Measurements from ENCODE around the gene PAF1. TPM values are rescaled to one million over a fixed set of nuclear protein-coding genes. Genes with fewer than 3 reads are reported as not detected.

Gene PAF1
- 10 to 100 TPM; 31.9 to 41.6 TPM for total RNA-seq

GRCh38 chr19:39390751-39391437 is at the start of gene PAF1, which contains the start of gene MED29:
TSS of gene PAF1 (minus strand) at chr19:39391106. CDS start at chr19:39390864, 242 bp downstream.
TSS of gene MED29 (plus strand) at chr19:39391378. CDS start at chr19:39391423, 45 bp downstream.
- H3K4me3 ChIP-seq: peak within 1 kb of the TSS; percentile 83
- TF ChIP-seq CTCF (IDR thresholded peaks at IDR 0.05): no peak
- H3K4me1 ChIP-seq: peaks cover 9% of the 10 kb centered on the region
- peaks cover 4% of the 10 kb centered on the region for H3K36me3 ChIP-seq
- intact Hi-C loops (cut with DNase I): no loop called here
- H3K9ac ChIP-seq (ENCODE audit: low read depth in 2 of 2, low read length in 2 of 2): peak within 1 kb of the TSS; percentile 96 to 99
- peak within 1 kb of the TSS; percentile 81 for H3K27ac ChIP-seq
- peak; percentile 99 for DNase-seq
- H3K9me3 ChIP-seq: no peaks in the 10 kb centered on the region
- no peaks in the 10 kb centered on the region for H3K27me3 ChIP-seq

GRCh38 chr19:39438270-39438934 is 47.5 kb upstream of the PAF1 start:
- Histone ChIP-seq H3K4me1 (peaks cover 3% of the 10 kb centered on the region), H3K9me3 (no peaks in the 10 kb centered on the region), H3K36me3 (peaks cover 10% of the 10 kb centered on the region), H3K27ac (no peak overlapping the region), H3K4me3 (no peak overlapping the region), H3K27me3 (no peaks in the 10 kb centered on the region), H3K9ac (ENCODE audit: low read depth in 2 of 2, low read length in 2 of 2) (no peak overlapping the region)
- TF ChIP-seq CTCF (IDR thresholded peaks at IDR 0.05): no peak
- intact Hi-C loops (cut with DNase I): no loop called here
- no peak for DNase-seq

- Histone ChIP-seq H3K9ac (ENCODE audit: low read depth in 2 of 2, low read length in 2 of 2) (peak overlapping the region; percentile 13 to 88), H3K4me1 (peaks cover 3% of the 10 kb centered on the region), H3K27me3 (no peaks in the 10 kb centered on the region), H3K27ac (peak overlapping the region; percentile 76), H3K9me3 (no peaks in the 10 kb centered on the region), H3K4me3 (peak overlapping the region; percentile 93), H3K36me3 (peaks cover 27% of the 10 kb centered on the region)
- TF ChIP-seq CTCF (IDR thresholded peaks at IDR 0.05): no peak
- no peak for DNase-seq
- intact Hi-C loops (cut with DNase I): no loop called here
Observed at GRCh38 chr19:39436350-39436716, 45.4 kb upstream of the PAF1 start.

DNA sequence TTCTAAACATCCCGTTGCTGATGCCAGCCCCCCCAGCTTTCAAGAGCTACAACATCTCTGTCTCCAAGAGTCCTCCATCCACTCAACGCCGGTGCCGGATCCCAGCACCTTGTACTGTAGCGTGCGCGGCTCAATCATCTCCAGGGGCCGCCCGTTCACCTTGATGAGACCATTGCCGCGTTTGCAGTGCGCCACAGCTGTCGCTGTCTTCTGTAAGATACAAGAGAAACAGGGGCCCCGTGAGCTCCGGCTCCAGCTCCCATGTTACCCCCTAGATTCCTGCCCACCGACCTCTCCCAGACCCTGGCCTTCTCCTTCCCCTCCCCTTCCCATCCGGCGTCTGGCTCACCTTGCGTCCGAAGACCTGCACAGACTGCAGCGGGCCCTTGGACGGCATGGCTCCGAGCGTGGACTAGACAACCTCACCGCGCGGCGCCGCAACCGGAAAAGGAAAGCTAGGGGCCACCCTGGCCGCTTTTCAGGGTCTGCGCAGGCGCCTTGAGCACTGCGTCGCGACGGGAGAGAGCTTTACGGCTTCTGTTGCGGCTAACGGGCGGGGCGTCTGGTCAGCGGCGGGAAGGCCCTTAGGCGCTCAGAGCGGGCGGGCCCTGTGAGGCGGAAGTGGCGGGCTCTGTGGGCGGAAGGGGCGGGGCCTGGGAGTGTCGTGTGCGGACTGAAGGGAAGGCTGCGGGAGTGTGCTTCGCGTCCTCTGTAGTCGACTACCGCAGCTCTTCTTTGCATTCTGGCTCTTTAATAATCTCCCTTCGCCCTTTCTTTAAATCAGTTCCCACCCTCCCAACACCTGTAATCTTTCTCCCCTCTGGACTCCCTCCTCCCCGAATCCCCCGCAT is 44.8 kb upstream of the PAF1 start, which contains the start of gene RPS16:
Gene RPS16 (minus strand): TSS at position 451 of the 851 bp plus-strand sequence. CDS start 54 bp downstream, at position 397.
- peak; percentile 98 for DNase-seq
- no peak for TF ChIP-seq CTCF (IDR thresholded peaks at IDR 0.05)
- H3K36me3 ChIP-seq: peaks cover 27% of the 10 kb centered on the region
- H3K4me1 ChIP-seq: peaks cover 3% of the 10 kb centered on the region
- no peaks in the 10 kb centered on the region for H3K9me3 ChIP-seq
- H3K4me3 ChIP-seq: peak within 1 kb of the TSS; percentile 93
- peak within 1 kb of the TSS; percentile 76 for H3K27ac ChIP-seq
- peak within 1 kb of the TSS; percentile 93 to 95 for H3K9ac ChIP-seq (ENCODE audit: low read depth in 2 of 2, low read length in 2 of 2)
- intact Hi-C loops (cut with DNase I): no loop called here
- H3K27me3 ChIP-seq: no peaks in the 10 kb centered on the region
